CD4-positive, alpha-beta memory T cell (primary cell): ENCODE data around the gene IL17F. TPM values are rescaled to one million over a fixed set of nuclear protein-coding genes. Genes with fewer than 3 reads are reported as not detected.

ENCODE experiments used
- CTCF ChIA-PET: fragments of 350-600 bp; sonication (Branson Sonifier 250); formaldehyde crosslinking; loops from one replicate; lab custom pipeline; 2021; ENCODE audit warnings: inconsistent platforms; ENCODE audit not compliant: partially characterized antibody; lab: Charles Lee
- POLR2A ChIA-PET: fragments of 350-600 bp; sonication (Branson Sonifier 250); formaldehyde crosslinking; loops from one replicate; lab custom pipeline; 2021; ENCODE audit not compliant: partially characterized antibody; lab: Charles Lee
- DNase-seq, 5 donors: peaks; one replicate each; pipeline versions ENCODE4 v3.0.0 to v3.0.0-alpha.2; 2020 to 2022; ENCODE audit warnings: mixed read lengths in 1 of 5
- H3K27ac ChIP-seq: one replicate; pipeline ENCODE4 v1.7.0; 2013; ENCODE audit warnings: low read depth, low read length
- H3K27me3 ChIP-seq: 2 replicates; pipeline ENCODE4 v1.7.0; 2013; ENCODE audit warnings: mild to moderate bottlenecking, low read length, moderate library complexity; ENCODE audit not compliant: insufficient read depth
- H3K36me3 ChIP-seq: 2 replicates; pipeline ENCODE4 v1.7.0; 2013; ENCODE audit warnings: mild to moderate bottlenecking, low read length, moderate library complexity; ENCODE audit not compliant: insufficient read depth
- H3K4me1 ChIP-seq: 2 replicates; pipeline ENCODE4 v1.7.0; 2013; ENCODE audit warnings: mild to moderate bottlenecking, low read length, moderate library complexity; ENCODE audit not compliant: insufficient read depth
- H3K4me3 ChIP-seq, 2 donors: one replicate each; pipeline ENCODE4 v1.7.0; 2013; ENCODE audit warnings: low read length in 2 of 2, mild to moderate bottlenecking in 1 of 2
- H3K9me3 ChIP-seq, 2 donors: one replicate each; pipeline ENCODE4 v1.7.0; 2013; ENCODE audit warnings: low read length in 2 of 2, control low read depth in 1 of 2; ENCODE audit not compliant: control insufficient read depth in 1 of 2
- H3K27ac Mint-ChIP-seq, 7 donors: one replicate each; pipeline ENCODE4 v1.8.0; 2020 to 2021; ENCODE audit warnings: mixed read lengths in 7 of 7, mild to moderate bottlenecking in 6 of 7, inconsistent platforms in 3 of 7, moderate library complexity in 3 of 7
- H3K27me3 Mint-ChIP-seq, 2 donors: one replicate each; pipeline ENCODE4 v1.8.0; 2020 to 2021; ENCODE audit warnings: mixed read lengths in 2 of 2
- H3K36me3 Mint-ChIP-seq, 2 donors: one replicate each; pipeline ENCODE4 v1.8.0; 2020 to 2021; ENCODE audit warnings: mixed read lengths in 2 of 2, inconsistent platforms in 1 of 2, mild to moderate bottlenecking in 1 of 2
- H3K4me1 Mint-ChIP-seq, 4 donors: one replicate each; pipeline ENCODE4 v1.8.0; 2020 to 2021; ENCODE audit warnings: mixed read lengths in 4 of 4, mild to moderate bottlenecking in 1 of 4
- H3K4me3 Mint-ChIP-seq, 8 donors: one replicate each; pipeline ENCODE4 v1.8.0; 2020 to 2021; ENCODE audit warnings: mixed read lengths in 8 of 8, mild to moderate bottlenecking in 7 of 8, moderate library complexity in 6 of 8, inconsistent platforms in 3 of 8
- H3K9me3 Mint-ChIP-seq, 8 donors: one replicate each; pipeline ENCODE4 v1.8.0; 2020 to 2021; ENCODE audit warnings: mixed read lengths in 8 of 8, mild to moderate bottlenecking in 5 of 8, inconsistent platforms in 3 of 8, moderate library complexity in 1 of 8
- intact Hi-C: fragments of 100-400 bp; cut with micrococcal nuclease; formaldehyde crosslinking; loops from one replicate; pipeline ENCODE4 v1.15.1; 2023
- polyA plus RNA-seq, 2 donors: library from polyadenylated mRNA; unstranded; fragments of 300-500 nt; fragmentation: Illumina TruSeq; gene quantifications; one replicate each; pipeline ENCODE4 v1.2.3, GENCODE V29; 2021
- total RNA-seq, 2 experiments: library from RNA; stranded (reverse); gene quantifications; one replicate each; pipeline ENCODE4 v1.2.3, GENCODE V29; 2021

IL17F gene
- total RNA-seq (not detected), polyA plus RNA-seq (not detected)

GRCh38 chr6:52244400-52244799 is at the start of gene IL17F:
Gene IL17F, minus strand, starts transcription at chr6:52244500. Its CDS starts 71 bp downstream, at chr6:52244429.
- ChIA-PET CTCF (no interaction called here), POLR2A (no interaction called here)
- Mint-ChIP-seq H3K27me3 (peaks cover 1 to 15% of the 10 kb centered on the region in 2 donors), H3K36me3 (no peaks in the 10 kb centered on the region), H3K4me1 (peaks cover 0 to 4% (median 1%) of the 10 kb centered on the region in 4 donors), H3K4me3 (no peak within 1 kb of the TSS), H3K27ac (no peak within 1 kb of the TSS), H3K9me3 (peaks cover 0 to 3% (median 0%) of the 10 kb centered on the region in 8 donors)
- Histone ChIP-seq H3K4me3 (no peak within 1 kb of the TSS), H3K36me3 (no peaks in the 10 kb centered on the region), H3K4me1 (no peaks in the 10 kb centered on the region), H3K9me3 (no peaks in the 10 kb centered on the region), H3K27me3 (no peaks in the 10 kb centered on the region), H3K27ac (no peak within 1 kb of the TSS)
- no peak for DNase-seq
- intact Hi-C loops: no loop called here

- H3K27ac ChIP-seq: no peak overlapping the region
- Mint-ChIP-seq H3K4me1 (peaks cover 19 to 44% (median 25%) of the 10 kb centered on the region in 4 donors), H3K27ac (peak overlapping the region in 2 of 7 donors; percentile 0 to 9), H3K4me3 (no peak overlapping the region), H3K36me3 (peaks cover 0 to 3% of the 10 kb centered on the region in 2 donors), H3K9me3 (no peaks in the 10 kb centered on the region), H3K27me3 (no peaks in the 10 kb centered on the region)
- CTCF ChIA-PET: interaction anchor here (0.8 to 1.7 kb wide), 4 partner anchors 17 to 107 kb away, joined by 3 to 4 read pairs (median 4); partner anchors contain the start of gene PAQR8
- no peak for DNase-seq
- no peak overlapping the region for H3K4me3 ChIP-seq
- POLR2A ChIA-PET: interaction anchor here (0.8 to 1.2 kb wide), 4 partner anchors 9 to 107 kb away, joined by 3 to 4 read pairs (median 3); partner anchors contain the start of gene MCM3
- intact Hi-C loops: no loop called here
- H3K36me3 ChIP-seq: no peaks in the 10 kb centered on the region
- no peaks in the 10 kb centered on the region for H3K9me3 ChIP-seq
- H3K27me3 ChIP-seq: no peaks in the 10 kb centered on the region
- peaks cover 30% of the 10 kb centered on the region for H3K4me1 ChIP-seq
These were observed 48.8 kb upstream of the IL17F start for GRCh38 chr6:52293067-52293466.

GRCh38 chr6:52288841-52289240 is 44.5 kb upstream of the IL17F start:
- H3K36me3 Mint-ChIP-seq: no peaks in the 10 kb centered on the region
- H3K36me3 ChIP-seq: no peaks in the 10 kb centered on the region
- no peak overlapping the region for H3K4me3 ChIP-seq
- H3K9me3 ChIP-seq: no peaks in the 10 kb centered on the region
- DNase-seq: no peak
- intact Hi-C loops: no loop called here
- ChIA-PET POLR2A (interaction anchor here (0.6 to 9.1 kb wide), 7 partner anchors 8 to 131 kb away, joined by 3 to 164 read pairs (median 4); partner anchors contain the start of genes EFHC1 and PAQR8), CTCF (interaction anchor here (0.9 to 9.6 kb wide), 8 partner anchors 15 to 374 kb away, joined by 4 to 287 read pairs (median 7); partner anchors contain the start of gene PAQR8)
- H3K27me3 ChIP-seq: no peaks in the 10 kb centered on the region
- H3K27me3 Mint-ChIP-seq: no peaks in the 10 kb centered on the region
- H3K4me3 Mint-ChIP-seq: no peak overlapping the region
- peak overlapping the region in 3 of 7 donors; percentile 25 to 47 (median 28) for H3K27ac Mint-ChIP-seq
- no peak overlapping the region for H3K27ac ChIP-seq
- no peaks in the 10 kb centered on the region for H3K9me3 Mint-ChIP-seq
- H3K4me1 Mint-ChIP-seq: peaks cover 16 to 41% (median 21%) of the 10 kb centered on the region in 4 donors
- peaks cover 31% of the 10 kb centered on the region for H3K4me1 ChIP-seq

- Histone ChIP-seq H3K9me3 (no peaks in the 10 kb centered on the region), H3K4me1 (peaks cover 37% of the 10 kb centered on the region), H3K27ac (no peak overlapping the region), H3K27me3 (no peaks in the 10 kb centered on the region), H3K4me3 (no peak overlapping the region), H3K36me3 (no peaks in the 10 kb centered on the region)
- peak overlapping the region in 4 of 7 donors; percentile 25 to 48 (median 28) for H3K27ac Mint-ChIP-seq
- no peaks in the 10 kb centered on the region for H3K9me3 Mint-ChIP-seq
- H3K4me3 Mint-ChIP-seq: no peak overlapping the region
- ChIA-PET CTCF (interaction anchor here (1.4 to 9.6 kb wide), 8 partner anchors 19 to 375 kb away, joined by 5 to 287 read pairs (median 15); partner anchors contain the start of genes EFHC1 and PAQR8), POLR2A (interaction anchor here (1.2 to 9.1 kb wide), 7 partner anchors 18 to 132 kb away, joined by 3 to 165 read pairs (median 78); partner anchors contain the start of genes EFHC1 and PAQR8)
- peaks cover 4% of the 10 kb centered on the region in 2 donors for H3K36me3 Mint-ChIP-seq
- intact Hi-C loops: no loop called here
- H3K4me1 Mint-ChIP-seq: peaks cover 20 to 46% (median 23%) of the 10 kb centered on the region in 4 donors
- DNase-seq: no peak
- no peaks in the 10 kb centered on the region for H3K27me3 Mint-ChIP-seq
These were observed 43.9 kb upstream of the IL17F start for GRCh38 chr6:52288216-52288615.

- no peaks in the 10 kb centered on the region for H3K27me3 Mint-ChIP-seq
- H3K9me3 Mint-ChIP-seq: no peaks in the 10 kb centered on the region
- POLR2A ChIA-PET: interaction anchor here (1.0 to 9.1 kb wide), 11 partner anchors 10 to 133 kb away, joined by 3 to 165 read pairs (median 37); partner anchors contain the start of genes EFHC1 and PAQR8
- DNase-seq: peak; percentile 41 to 63 (median 47)
- CTCF ChIA-PET: interaction anchor here (0.8 to 9.6 kb wide), 29 partner anchors 9 to 379 kb away, joined by 3 to 287 read pairs (median 14); partner anchors contain the start of genes EFHC1, PAQR8 and TRAM2
- H3K36me3 Mint-ChIP-seq: peaks cover 13% of the 10 kb centered on the region in 2 donors
- peaks cover 22 to 56% (median 29%) of the 10 kb centered on the region in 4 donors for H3K4me1 Mint-ChIP-seq
- intact Hi-C loops: loop anchor here (1.0 kb wide), 3 partner anchors 18 to 376 kb away; no protein-coding TSS in a partner anchor
- no peak overlapping the region for H3K4me3 ChIP-seq
- H3K27ac Mint-ChIP-seq: peak overlapping the region in 5 of 7 donors; percentile 49 to 88 (median 86)
- H3K27ac ChIP-seq: peak overlapping the region; percentile 73
- H3K4me1 ChIP-seq: peaks cover 47% of the 10 kb centered on the region
- H3K27me3 ChIP-seq: no peaks in the 10 kb centered on the region
- H3K36me3 ChIP-seq: peaks cover 9% of the 10 kb centered on the region
- H3K9me3 ChIP-seq: no peaks in the 10 kb centered on the region
- H3K4me3 Mint-ChIP-seq: peak overlapping the region in 5 of 8 donors; percentile 31 to 68 (median 57)
These were observed 42.6 kb upstream of the IL17F start for GRCh38 chr6:52286798-52287432.

- Mint-ChIP-seq H3K27ac (peak overlapping the region in 1 of 7 donors; percentile 24), H3K4me1 (peaks cover 28 to 57% (median 33%) of the 10 kb centered on the region in 4 donors), H3K36me3 (peaks cover 25% of the 10 kb centered on the region in 2 donors), H3K4me3 (no peak overlapping the region), H3K9me3 (no peaks in the 10 kb centered on the region), H3K27me3 (no peaks in the 10 kb centered on the region)
- Histone ChIP-seq H3K4me3 (peak overlapping the region; percentile 26 to 74), H3K4me1 (peaks cover 47% of the 10 kb centered on the region), H3K9me3 (no peaks in the 10 kb centered on the region), H3K36me3 (peaks cover 21% of the 10 kb centered on the region), H3K27me3 (no peaks in the 10 kb centered on the region), H3K27ac (peak overlapping the region; percentile 73)
- intact Hi-C loops: loop anchor here (1.0 to 2.0 kb wide), 5 partner anchors 11 to 1366 kb away; partner anchors contain the start of gene PAQR8
- ChIA-PET CTCF (interaction anchor here (0.6 to 9.6 kb wide), 39 partner anchors 10 to 1005 kb away, joined by 3 to 287 read pairs (median 7); partner anchors contain the start of genes EFHC1, PAQR8 and TRAM2), POLR2A (interaction anchor here (0.6 to 9.1 kb wide), 37 partner anchors 9 to 384 kb away, joined by 3 to 165 read pairs (median 4); partner anchors contain the start of genes EFHC1, PAQR8 and TRAM2)
- DNase-seq: peak in 1 of 5 donors; percentile 76
These were observed 41.1 kb upstream of the IL17F start for GRCh38 chr6:52285177-52286068.
